Osteoblast (primary cell): ENCODE measurements around the gene BLVRB. TPM values are rescaled to one million over a fixed set of nuclear protein-coding genes. Genes with fewer than 3 reads are reported as not detected.

Experiments used
- DNase-seq: peaks from one replicate; pipeline ENCODE4 v3.0.0; 2011; ENCODE audit warnings: low spot score, mixed read lengths; ENCODE audit not compliant: insufficient read length; ENCODE audit errors: missing footprints
- H2AFZ ChIP-seq: 2 replicates; pipeline ENCODE4 v1.6.0; 2011; ENCODE audit warnings: mild to moderate bottlenecking, low read length
- H3K27ac ChIP-seq: 2 replicates; pipeline ENCODE4 v1.5.1; 2011; ENCODE audit warnings: mild to moderate bottlenecking, low read depth, low read length, moderate library complexity
- H3K27me3 ChIP-seq: 2 replicates; pipeline ENCODE4 v1.6.0; 2012; ENCODE audit warnings: mild to moderate bottlenecking, control low read depth, inconsistent platforms, low read length, moderate library complexity; ENCODE audit not compliant: insufficient read depth
- H3K36me3 ChIP-seq: 2 replicates; pipeline ENCODE4 v1.5.1; 2011; ENCODE audit warnings: mild to moderate bottlenecking, low read length, control low read depth, moderate library complexity; ENCODE audit not compliant: insufficient read depth
- H3K4me1 ChIP-seq: 2 replicates; pipeline ENCODE4 v1.5.1; 2011; ENCODE audit warnings: mild to moderate bottlenecking, low read length, control low read depth, moderate library complexity; ENCODE audit not compliant: insufficient read depth
- H3K4me2 ChIP-seq: 2 replicates; pipeline ENCODE4 v1.6.0; 2011; ENCODE audit warnings: mild to moderate bottlenecking, low read length; ENCODE audit not compliant: insufficient read depth
- H3K4me3 ChIP-seq: fragments of 200-600 bp; sonication (generic); 3 replicates; pipeline ENCODE4 v1.5.1; 2012; ENCODE audit warnings: mild to moderate bottlenecking, low read length, inconsistent platforms; ENCODE audit not compliant: insufficient read depth
- H3K79me2 ChIP-seq: 2 replicates; pipeline ENCODE4 v1.6.0; 2012; ENCODE audit warnings: mild to moderate bottlenecking, low read length, control low read depth, inconsistent platforms; ENCODE audit not compliant: insufficient read depth
- H3K9me3 ChIP-seq: 2 replicates; pipeline ENCODE4 v1.5.1; 2011; ENCODE audit warnings: low read depth, low read length, control low read depth
- H4K20me1 ChIP-seq: 2 replicates; pipeline ENCODE4 v1.6.0; 2012; ENCODE audit warnings: mild to moderate bottlenecking, low read length, control low read depth; ENCODE audit not compliant: insufficient read depth
- total RNA-seq: library from RNA; depleted of rRNA; stranded (reverse); fragments of >200 nt; gene quantifications from 2 replicates; pipeline ENCODE4 v1.2.3, GENCODE V29; 2012
- TF ChIP-seq, protein P1 (sequence below): IDR thresholded peaks from 2 replicates; pipeline ENCODE4 v1.5.1; 2011; ENCODE audit warnings: mild to moderate bottlenecking, low read depth, low read length, moderate library complexity; ENCODE audit errors: extremely low read depth

BLVRB gene
- total RNA-seq, 1 donor: 82.2 TPM

DNA sequence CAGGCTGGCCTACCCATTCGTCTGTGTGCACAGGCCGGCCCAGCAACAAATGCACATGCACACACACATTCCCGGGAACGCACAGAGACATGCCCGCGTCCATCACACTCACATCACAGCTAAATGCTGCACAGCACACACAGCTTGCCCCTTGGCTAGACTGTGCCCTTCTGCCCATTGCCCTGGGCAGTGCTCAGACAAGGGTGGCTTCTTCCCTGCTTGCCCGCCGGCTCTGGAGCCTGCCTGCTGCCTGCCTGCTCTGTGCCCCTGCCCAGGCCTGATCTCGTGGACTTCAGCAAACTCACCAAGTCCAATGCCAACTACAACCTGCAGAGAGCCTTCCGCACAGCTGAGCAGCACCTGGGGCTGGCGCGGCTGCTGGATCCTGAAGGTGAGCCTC lies 31.7 kb upstream of the BLVRB start:
- no peaks in the 10 kb centered on the region for H3K4me1 ChIP-seq
- DNase-seq: no peak
- peaks cover 5% of the 10 kb centered on the region for H3K27me3 ChIP-seq
- no peak overlapping the region for H3K4me2 ChIP-seq
- TF ChIP-seq, protein P1, sequence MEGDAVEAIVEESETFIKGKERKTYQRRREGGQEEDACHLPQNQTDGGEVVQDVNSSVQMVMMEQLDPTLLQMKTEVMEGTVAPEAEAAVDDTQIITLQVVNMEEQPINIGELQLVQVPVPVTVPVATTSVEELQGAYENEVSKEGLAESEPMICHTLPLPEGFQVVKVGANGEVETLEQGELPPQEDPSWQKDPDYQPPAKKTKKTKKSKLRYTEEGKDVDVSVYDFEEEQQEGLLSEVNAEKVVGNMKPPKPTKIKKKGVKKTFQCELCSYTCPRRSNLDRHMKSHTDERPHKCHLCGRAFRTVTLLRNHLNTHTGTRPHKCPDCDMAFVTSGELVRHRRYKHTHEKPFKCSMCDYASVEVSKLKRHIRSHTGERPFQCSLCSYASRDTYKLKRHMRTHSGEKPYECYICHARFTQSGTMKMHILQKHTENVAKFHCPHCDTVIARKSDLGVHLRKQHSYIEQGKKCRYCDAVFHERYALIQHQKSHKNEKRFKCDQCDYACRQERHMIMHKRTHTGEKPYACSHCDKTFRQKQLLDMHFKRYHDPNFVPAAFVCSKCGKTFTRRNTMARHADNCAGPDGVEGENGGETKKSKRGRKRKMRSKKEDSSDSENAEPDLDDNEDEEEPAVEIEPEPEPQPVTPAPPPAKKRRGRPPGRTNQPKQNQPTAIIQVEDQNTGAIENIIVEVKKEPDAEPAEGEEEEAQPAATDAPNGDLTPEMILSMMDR: no peak
- H3K4me3 ChIP-seq: no peak overlapping the region
- no peaks in the 10 kb centered on the region for H3K79me2 ChIP-seq
- H3K27ac ChIP-seq: no peak overlapping the region
- no peaks in the 10 kb centered on the region for H3K36me3 ChIP-seq
- no peaks in the 10 kb centered on the region for H3K9me3 ChIP-seq
- no peak overlapping the region for H2AFZ ChIP-seq
- H4K20me1 ChIP-seq: no peaks in the 10 kb centered on the region

GRCh38 chr19:40494191-40494838 lies 28.8 kb upstream of the BLVRB start:
- Histone ChIP-seq H3K4me3 (no peak overlapping the region), H3K36me3 (no peaks in the 10 kb centered on the region), H2AFZ (no peak overlapping the region), H4K20me1 (no peaks in the 10 kb centered on the region), H3K4me2 (no peak overlapping the region), H3K4me1 (no peaks in the 10 kb centered on the region), H3K27me3 (peaks cover 5% of the 10 kb centered on the region), H3K79me2 (no peaks in the 10 kb centered on the region), H3K27ac (no peak overlapping the region), H3K9me3 (no peaks in the 10 kb centered on the region)
- DNase-seq: no peak
- TF ChIP-seq, protein P1: no peak

GRCh38 chr19:40493778-40494177 lies 28.2 kb upstream of the BLVRB start:
- Histone ChIP-seq H3K4me3 (no peak overlapping the region), H2AFZ (no peak overlapping the region), H4K20me1 (no peaks in the 10 kb centered on the region), H3K27me3 (peaks cover 5% of the 10 kb centered on the region), H3K27ac (no peak overlapping the region), H3K4me2 (no peak overlapping the region), H3K9me3 (no peaks in the 10 kb centered on the region), H3K79me2 (no peaks in the 10 kb centered on the region), H3K4me1 (no peaks in the 10 kb centered on the region), H3K36me3 (no peaks in the 10 kb centered on the region)
- DNase-seq: no peak
- TF ChIP-seq, protein P1: no peak

DNA sequence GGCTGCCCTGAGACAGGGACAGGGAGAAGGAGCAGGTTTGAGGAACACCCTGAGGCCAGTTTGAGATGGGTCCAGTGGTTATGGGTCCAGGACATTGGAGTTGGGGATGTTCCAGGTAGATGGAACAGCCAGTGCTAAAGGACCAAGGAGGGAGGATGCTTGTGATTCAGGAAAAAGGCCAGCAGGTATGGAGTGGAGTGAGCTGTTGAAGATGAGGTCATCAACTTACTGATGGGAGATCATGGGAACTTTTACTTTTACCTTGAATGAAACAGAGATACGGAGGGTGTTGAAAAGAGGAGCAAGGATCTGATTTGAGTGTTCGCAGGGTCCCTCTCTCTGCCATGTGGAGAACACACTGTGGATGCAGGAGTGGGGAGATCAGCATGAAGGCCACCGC lies 26.7 kb upstream of the BLVRB start:
- DNase-seq: peak; percentile 56
- no peaks in the 10 kb centered on the region for H3K79me2 ChIP-seq
- H3K9me3 ChIP-seq: no peaks in the 10 kb centered on the region
- H3K27me3 ChIP-seq: peaks cover 5% of the 10 kb centered on the region
- no peak overlapping the region for H3K4me3 ChIP-seq
- TF ChIP-seq, protein P1: no peak
- H3K4me2 ChIP-seq: no peak overlapping the region
- no peaks in the 10 kb centered on the region for H3K36me3 ChIP-seq
- no peaks in the 10 kb centered on the region for H3K4me1 ChIP-seq
- no peak overlapping the region for H2AFZ ChIP-seq
- H3K27ac ChIP-seq: no peak overlapping the region
- H4K20me1 ChIP-seq: no peaks in the 10 kb centered on the region
